MM.1S (cell line): Measurements from ENCODE around the gene MET.

Source experiments
- CTCF ChIP-seq: fragments of 300-600 bp; sonication (generic); IDR thresholded peaks from 2 replicates; pipeline ENCODE4 v1.5.1; 2016; ENCODE audit warnings: antibody characterized with exemption, low read length, mixed read lengths
- EZH2phosphoT487 ChIP-seq: fragments of 300-600 bp; sonication (generic); IDR thresholded peaks from 2 replicates; pipeline ENCODE4 v1.6.1; 2018; ENCODE audit warnings: antibody characterized with exemption, low read length

- TF ChIP-seq CTCF (no peak), EZH2phosphoT487 (no peak)
Observed at GRCh38 chr7:116710764-116711452, 38.9 kb downstream of the MET start.
